ENCODE data around the gene BCL2A1. TPM values are rescaled to one million over a fixed set of nuclear protein-coding genes. Genes with fewer than 3 reads are reported as not detected.

The BCL2A1 gene
- total RNA-seq, 1 experiment from 2014 or later = not detected

GRCh38 chr15:79989682-79990081 lies 18.7 kb upstream of the BCL2A1 start:
- no peak overlapping the region for H2BK12ac ChIP-seq (ENCODE audit: insufficient read length, low read depth, low read length)
- no peak overlapping the region for H3K18ac ChIP-seq (ENCODE audit: insufficient read length, low read depth, low read length)
- Mint-ChIP-seq H3K36me3 (ENCODE audit: insufficient read depth in 1 of 3, low read depth in 3 of 3) (no peaks in the 10 kb centered on the region), H3K9me3 (no peaks in the 10 kb centered on the region), H3K4me3 (no peak overlapping the region), H3K4me1 (no peaks in the 10 kb centered on the region), H3K27ac (no peak overlapping the region), H3K27me3 (ENCODE audit: low read depth) (no peaks in the 10 kb centered on the region; the same call in 1 of the 2 replicates)
- no peaks in the 10 kb centered on the region for H3K79me2 ChIP-seq (ENCODE audit: insufficient read depth, low read length)
- H4K5ac ChIP-seq (ENCODE audit: insufficient read length, low read depth, low read length) = no peak overlapping the region
- H2AFZ ChIP-seq (ENCODE audit: low read length) = no peak overlapping the region
- WGBS (ENCODE audit: extremely low coverage, insufficient read length, low lambda C conversion rate) = no CpG with 5 or more reads among the region's 5 CpGs
- no peak overlapping the region for H2AK5ac ChIP-seq (ENCODE audit: insufficient read length, low read length)
- no peak overlapping the region for H2BK120ac ChIP-seq (ENCODE audit: low read depth, low read length, poor library complexity, severe bottlenecking)
- no peak overlapping the region for H2BK20ac ChIP-seq (ENCODE audit: low read depth, low read length, poor library complexity, severe bottlenecking)
- no peak overlapping the region for H3K4me2 ChIP-seq (ENCODE audit: insufficient read depth, insufficient read length, low read length)
- no peak overlapping the region for H3K4ac ChIP-seq (ENCODE audit: low read depth, low read length)
- no peaks in the 10 kb centered on the region for H3K27me3 ChIP-seq (ENCODE audit: insufficient read depth, low read length)
- no peaks in the 10 kb centered on the region for H3K79me1 ChIP-seq (ENCODE audit: insufficient read depth, low read depth, low read length, poor library complexity, severe bottlenecking)
- no peak overlapping the region for H3K23ac ChIP-seq (ENCODE audit: insufficient read length, low read depth, low read length)
- no peak overlapping the region for H2BK5ac ChIP-seq (ENCODE audit: insufficient read length, low read length)
- H3K27ac ChIP-seq (ENCODE audit: insufficient read length, low read depth, low read length) = no peak overlapping the region
- TF ChIP-seq CTCF (conservative IDR thresholded peaks at IDR 0.05) = no peak
- DNase-seq = no peak
- H3K14ac ChIP-seq (ENCODE audit: insufficient read depth, low read length) = no peak overlapping the region
- no peak overlapping the region for H3T11ph ChIP-seq (ENCODE audit: low read length)
- H3K23me2 ChIP-seq (ENCODE audit: insufficient read length, low read depth, low read length, poor library complexity, severe bottlenecking) = no peaks in the 10 kb centered on the region
- no peaks in the 10 kb centered on the region for H4K20me1 ChIP-seq (ENCODE audit: control insufficient read depth, insufficient read depth, insufficient read length)
- no peak overlapping the region for H3K56ac ChIP-seq (ENCODE audit: insufficient read length, low read depth, low read length)
- no peak overlapping the region for H2BK15ac ChIP-seq (ENCODE audit: low read depth, low read length)
- no peak overlapping the region for H3K9ac ChIP-seq (ENCODE audit: extremely low read depth, insufficient read length, low read length)
- no peak overlapping the region for H4K8ac ChIP-seq (replicated peaks; ENCODE audit: insufficient read length, low read depth, low read length)
- H4K91ac ChIP-seq (ENCODE audit: insufficient read length, low read depth, low read length) = no peak overlapping the region
- H3K9me3 ChIP-seq (ENCODE audit: control insufficient read depth, low read depth, low read length) = no peaks in the 10 kb centered on the region
- no peaks in the 10 kb centered on the region for H3K4me1 ChIP-seq (ENCODE audit: insufficient read depth, low read length)
